SU-DHL-6 (cell line): ENCODE results near the gene DARS2.

Experiments
- CTCF ChIP-seq: fragments of 200-600 bp; sonication (generic); IDR thresholded peaks from one replicate; pipeline ENCODE4 v1.5.1; 2017; ENCODE audit warnings: antibody characterized with exemption, mild to moderate bottlenecking, low read length, moderate library complexity; ENCODE audit not compliant: insufficient read depth, poor library complexity, severe bottlenecking
- EZH2phosphoT487 ChIP-seq: fragments of 200-600 bp; sonication (generic), shearing (Covaris generic); conservative IDR thresholded peaks from 2 replicates; pipeline ENCODE4 v1.6.1; 2018; ENCODE audit warnings: mild to moderate bottlenecking, antibody characterized with exemption, low read length, moderate library complexity, mixed read lengths

- TF ChIP-seq CTCF (no peak), EZH2phosphoT487 (no peak)
Measured at GRCh38 chr1:173856903-173857302, 32.4 kb downstream of the DARS2 start.
